ENCODE results near the gene PDE7B.

Gene PDE7B

GRCh38 chr6:136188486-136188885 lies 337.0 kb downstream of the PDE7B start:
- no peaks in the 10 kb centered on the region for H3K36me3 ChIP-seq (replicated peaks; ENCODE audit: insufficient read depth, low read length)
- no peaks in the 10 kb centered on the region for H4K20me1 ChIP-seq (ENCODE audit: insufficient read depth, low read length)
- no peak overlapping the region for H3K27ac ChIP-seq (ENCODE audit: low read length)
- DNase-seq, result no peak
- no peaks in the 10 kb centered on the region for H3K9me2 ChIP-seq (replicated peaks; ENCODE audit: insufficient read depth, low read length)
- H3K9ac ChIP-seq (ENCODE audit: low read length), result no peak overlapping the region
- H3K79me2 ChIP-seq (ENCODE audit: low read length), result no peaks in the 10 kb centered on the region
- no peak overlapping the region for H2AFZ ChIP-seq (ENCODE audit: low read length)
- no peak for TF ChIP-seq EZH2 (optimal IDR thresholded peaks at IDR 0.05; ENCODE audit: low read depth, low read length)
- no peak for TF ChIP-seq EZH2phosphoT487 (IDR thresholded peaks at IDR 0.05; ENCODE audit: low read length)
- no peak for TF ChIP-seq CTCF (IDR thresholded peaks at IDR 0.05; ENCODE audit: low read length)
- no peaks in the 10 kb centered on the region for H3F3A ChIP-seq (ENCODE audit: insufficient read depth, low read length)
- H3K9me3 ChIP-seq (replicated peaks; ENCODE audit: insufficient read depth, low read length), result no peaks in the 10 kb centered on the region
- no peaks in the 10 kb centered on the region for H3K27me3 ChIP-seq (replicated peaks; ENCODE audit: insufficient read depth, low read length)
- no peak overlapping the region for H3K4me3 ChIP-seq (ENCODE audit: low read length)
- H3K4me2 ChIP-seq (ENCODE audit: low read depth, low read length), result no peak overlapping the region
- no peaks in the 10 kb centered on the region for H3K4me1 ChIP-seq (ENCODE audit: low read length)

DNA sequence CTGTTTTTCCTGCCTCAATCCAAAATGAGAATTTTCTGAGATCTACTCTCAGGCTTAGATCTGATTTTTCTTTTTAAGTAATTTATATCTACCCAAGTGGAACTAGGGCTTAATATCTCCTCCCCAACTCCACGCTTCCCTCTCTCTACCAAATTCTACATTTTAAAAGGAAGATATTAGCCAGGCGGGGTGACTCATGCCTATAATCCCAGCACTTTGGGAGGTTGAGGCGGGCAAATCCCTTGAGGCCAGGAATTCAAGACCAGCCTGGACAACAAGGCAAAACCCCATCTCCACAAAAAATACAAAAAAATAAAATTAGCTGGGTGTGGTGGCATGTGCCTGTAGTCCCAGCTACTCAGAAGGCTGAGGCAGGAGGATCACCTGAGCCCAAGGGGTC lies 337.6 kb downstream of the PDE7B start:
- Histone ChIP-seq H3K4me3 (ENCODE audit: low read length) (no peak overlapping the region), H2AFZ (ENCODE audit: low read length) (no peak overlapping the region), H3K27me3 (replicated peaks; ENCODE audit: insufficient read depth, low read length) (no peaks in the 10 kb centered on the region), H3K36me3 (replicated peaks; ENCODE audit: insufficient read depth, low read length) (no peaks in the 10 kb centered on the region), H3K4me1 (ENCODE audit: low read length) (no peaks in the 10 kb centered on the region), H3K9ac (ENCODE audit: low read length) (no peak overlapping the region), H3K27ac (ENCODE audit: low read length) (no peak overlapping the region), H3K9me2 (replicated peaks; ENCODE audit: insufficient read depth, low read length) (no peaks in the 10 kb centered on the region), H3K9me3 (replicated peaks; ENCODE audit: insufficient read depth, low read length) (no peaks in the 10 kb centered on the region), H3K79me2 (ENCODE audit: low read length) (no peaks in the 10 kb centered on the region), H3F3A (ENCODE audit: insufficient read depth, low read length) (no peaks in the 10 kb centered on the region), H4K20me1 (ENCODE audit: insufficient read depth, low read length) (no peaks in the 10 kb centered on the region), H3K4me2 (ENCODE audit: low read depth, low read length) (no peak overlapping the region)
- no peak for DNase-seq
- TF ChIP-seq EZH2phosphoT487 (IDR thresholded peaks at IDR 0.05; ENCODE audit: low read length) (no peak), EZH2 (optimal IDR thresholded peaks at IDR 0.05; ENCODE audit: low read depth, low read length) (no peak), CTCF (IDR thresholded peaks at IDR 0.05; ENCODE audit: low read length) (no peak)

DNA sequence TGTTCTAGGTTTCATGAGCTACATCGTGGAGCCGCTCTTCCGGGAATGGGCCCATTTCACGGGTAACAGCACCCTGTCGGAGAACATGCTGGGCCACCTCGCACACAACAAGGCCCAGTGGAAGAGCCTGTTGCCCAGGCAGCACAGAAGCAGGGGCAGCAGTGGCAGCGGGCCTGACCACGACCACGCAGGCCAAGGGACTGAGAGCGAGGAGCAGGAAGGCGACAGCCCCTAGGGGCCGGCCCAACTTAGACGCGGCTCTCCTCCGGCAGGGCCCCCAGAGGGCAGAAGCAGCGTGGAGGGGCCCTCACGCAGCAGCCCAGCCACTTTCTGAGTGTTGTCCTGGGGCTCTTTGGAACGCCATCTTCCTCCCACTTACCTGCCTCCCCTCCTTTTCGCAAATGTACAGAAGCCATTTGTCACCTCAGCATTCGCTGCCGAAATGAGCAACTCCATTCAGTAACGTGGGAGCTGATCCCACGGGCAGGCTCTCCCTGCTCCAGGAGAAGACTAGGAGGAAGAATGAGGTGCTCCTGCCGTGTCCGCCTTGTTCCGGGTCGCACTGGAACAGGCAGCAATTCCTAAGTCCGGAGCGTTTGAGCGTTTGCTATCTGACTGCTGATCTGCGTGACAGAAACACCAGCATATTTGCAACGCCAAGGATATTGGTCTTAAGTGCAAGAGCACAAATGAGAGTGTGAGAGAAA lies 340.3 kb downstream of the PDE7B start:
- TF ChIP-seq EZH2 (optimal IDR thresholded peaks at IDR 0.05; ENCODE audit: low read depth, low read length), result no peak
- no peak for TF ChIP-seq EZH2phosphoT487 (IDR thresholded peaks at IDR 0.05; ENCODE audit: low read length)
- TF ChIP-seq CTCF (IDR thresholded peaks at IDR 0.05; ENCODE audit: low read length), result no peak
- DNase-seq, result no peak

More for the DNA sequence above, 340.3 kb downstream of the PDE7B start:
- Histone ChIP-seq H3K27ac (ENCODE audit: low read length) (no peak overlapping the region), H3K36me3 (replicated peaks; ENCODE audit: insufficient read depth, low read length) (no peaks in the 10 kb centered on the region), H3F3A (ENCODE audit: insufficient read depth, low read length) (no peaks in the 10 kb centered on the region), H4K20me1 (ENCODE audit: insufficient read depth, low read length) (no peaks in the 10 kb centered on the region), H3K9ac (ENCODE audit: low read length) (no peak overlapping the region), H3K4me1 (ENCODE audit: low read length) (no peaks in the 10 kb centered on the region), H3K79me2 (ENCODE audit: low read length) (no peaks in the 10 kb centered on the region), H2AFZ (ENCODE audit: low read length) (no peak overlapping the region), H3K9me2 (replicated peaks; ENCODE audit: insufficient read depth, low read length) (no peaks in the 10 kb centered on the region), H3K9me3 (replicated peaks; ENCODE audit: insufficient read depth, low read length) (no peaks in the 10 kb centered on the region), H3K4me2 (ENCODE audit: low read depth, low read length) (no peak overlapping the region), H3K4me3 (ENCODE audit: low read length) (no peak overlapping the region), H3K27me3 (replicated peaks; ENCODE audit: insufficient read depth, low read length) (no peaks in the 10 kb centered on the region)

Data from MM.1S (cell line).